Measurements from ENCODE around the gene FAM168A. TPM values are rescaled to one million over a fixed set of nuclear protein-coding genes. Genes with fewer than 3 reads are reported as not detected.
A peak's percentile ranks its signal among the peaks of the same experiment; 100 is the strongest.

Gene FAM168A
- total RNA-seq, 2 donors from 2014 or later = 30.9 to 40.8 TPM

- no peak overlapping the region for H3K27ac ChIP-seq
- H3K9me3 ChIP-seq = no peaks in the 10 kb centered on the region
- TF ChIP-seq, protein P1, sequence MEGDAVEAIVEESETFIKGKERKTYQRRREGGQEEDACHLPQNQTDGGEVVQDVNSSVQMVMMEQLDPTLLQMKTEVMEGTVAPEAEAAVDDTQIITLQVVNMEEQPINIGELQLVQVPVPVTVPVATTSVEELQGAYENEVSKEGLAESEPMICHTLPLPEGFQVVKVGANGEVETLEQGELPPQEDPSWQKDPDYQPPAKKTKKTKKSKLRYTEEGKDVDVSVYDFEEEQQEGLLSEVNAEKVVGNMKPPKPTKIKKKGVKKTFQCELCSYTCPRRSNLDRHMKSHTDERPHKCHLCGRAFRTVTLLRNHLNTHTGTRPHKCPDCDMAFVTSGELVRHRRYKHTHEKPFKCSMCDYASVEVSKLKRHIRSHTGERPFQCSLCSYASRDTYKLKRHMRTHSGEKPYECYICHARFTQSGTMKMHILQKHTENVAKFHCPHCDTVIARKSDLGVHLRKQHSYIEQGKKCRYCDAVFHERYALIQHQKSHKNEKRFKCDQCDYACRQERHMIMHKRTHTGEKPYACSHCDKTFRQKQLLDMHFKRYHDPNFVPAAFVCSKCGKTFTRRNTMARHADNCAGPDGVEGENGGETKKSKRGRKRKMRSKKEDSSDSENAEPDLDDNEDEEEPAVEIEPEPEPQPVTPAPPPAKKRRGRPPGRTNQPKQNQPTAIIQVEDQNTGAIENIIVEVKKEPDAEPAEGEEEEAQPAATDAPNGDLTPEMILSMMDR (IDR thresholded peaks at IDR 0.05) = no peak
- H3K4me3 ChIP-seq = no peak overlapping the region
- peaks cover 0 to 29% of the 10 kb centered on the region in 2 donors for H3K4me1 ChIP-seq
- no peak for DNase-seq (ENCODE audit: low spot score)
- H3K27me3 ChIP-seq = no peaks in the 10 kb centered on the region
- no peaks in the 10 kb centered on the region for H3K36me3 ChIP-seq
Observed at GRCh38 chr11:73530109-73530508, 67.8 kb downstream of the FAM168A start.

GRCh38 chr11:73529204-73529530, 68.7 kb downstream of the FAM168A start:
- H3K9me3 ChIP-seq = no peaks in the 10 kb centered on the region
- TF ChIP-seq, protein P1 (IDR thresholded peaks at IDR 0.05) = no peak
- peaks cover 0 to 29% of the 10 kb centered on the region in 2 donors for H3K4me1 ChIP-seq
- no peak for DNase-seq (ENCODE audit: low spot score)
- H3K27ac ChIP-seq = no peak overlapping the region
- H3K4me3 ChIP-seq = no peak overlapping the region
- H3K36me3 ChIP-seq = no peaks in the 10 kb centered on the region
- no peaks in the 10 kb centered on the region for H3K27me3 ChIP-seq

- TF ChIP-seq, protein P1 (IDR thresholded peaks at IDR 0.05) = no peak
- no peaks in the 10 kb centered on the region for H3K27me3 ChIP-seq
- peak overlapping the region in 1 of 2 donors; percentile 30 for H3K4me3 ChIP-seq
- H3K9me3 ChIP-seq = no peaks in the 10 kb centered on the region
- no peak for DNase-seq (ENCODE audit: low spot score)
- H3K4me1 ChIP-seq = peaks cover 0 to 29% of the 10 kb centered on the region in 2 donors
- no peaks in the 10 kb centered on the region for H3K36me3 ChIP-seq
- H3K27ac ChIP-seq = peak overlapping the region; percentile 34 to 43
Observed at GRCh38 chr11:73528483-73529203, 69.3 kb downstream of the FAM168A start.

DNA sequence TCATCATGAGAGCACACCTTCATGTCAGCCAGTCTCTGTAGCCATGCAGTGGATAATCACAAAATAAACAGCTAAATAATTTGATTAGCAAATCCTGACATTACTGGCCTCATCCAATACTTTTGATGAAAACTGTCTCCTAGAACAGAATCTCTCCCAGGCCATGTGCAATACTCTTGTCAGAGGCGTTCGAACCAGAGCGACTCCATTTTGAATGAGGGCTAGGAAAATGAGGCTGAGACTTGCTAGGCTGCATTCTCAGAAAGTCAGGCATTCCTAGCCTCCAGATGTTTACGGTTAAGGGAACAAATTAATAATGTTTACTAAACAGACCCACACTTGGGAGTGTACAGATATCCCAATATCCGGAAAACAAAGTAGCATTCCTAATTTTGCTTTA, 69.9 kb downstream of the FAM168A start:
- H3K36me3 ChIP-seq = no peaks in the 10 kb centered on the region
- H3K9me3 ChIP-seq = no peaks in the 10 kb centered on the region
- H3K27ac ChIP-seq = no peak overlapping the region
- TF ChIP-seq, protein P1 (IDR thresholded peaks at IDR 0.05) = no peak
- H3K4me3 ChIP-seq = no peak overlapping the region
- no peak for DNase-seq (ENCODE audit: low spot score)
- peaks cover 0 to 29% of the 10 kb centered on the region in 2 donors for H3K4me1 ChIP-seq
- no peaks in the 10 kb centered on the region for H3K27me3 ChIP-seq

DNA sequence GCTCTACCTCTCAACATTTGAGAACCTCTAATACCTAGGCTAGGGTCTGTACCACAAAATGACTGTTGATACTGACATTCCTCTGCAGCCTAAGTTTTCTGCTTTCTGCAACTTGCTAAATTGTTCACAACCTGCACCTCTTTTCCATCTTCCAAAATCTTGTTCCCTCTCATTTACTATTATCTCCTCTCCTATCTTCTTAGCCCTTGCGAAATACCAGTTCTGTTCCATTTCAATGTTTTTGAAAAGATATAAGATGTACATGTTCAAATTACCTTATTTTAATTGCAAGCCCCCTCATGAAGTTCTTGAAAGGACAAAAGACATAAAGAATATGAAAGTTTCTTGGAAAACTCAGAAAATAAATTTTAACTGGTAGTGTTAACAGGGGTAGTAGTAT, 72.3 kb downstream of the FAM168A start:
- TF ChIP-seq, protein P1 (IDR thresholded peaks at IDR 0.05) = no peak
- Histone ChIP-seq H3K9me3 (no peaks in the 10 kb centered on the region), H3K4me3 (no peak overlapping the region), H3K27ac (no peak overlapping the region), H3K27me3 (no peaks in the 10 kb centered on the region), H3K36me3 (no peaks in the 10 kb centered on the region), H3K4me1 (peaks cover 0 to 29% of the 10 kb centered on the region in 2 donors)
- no peak for DNase-seq (ENCODE audit: low spot score)

DNA sequence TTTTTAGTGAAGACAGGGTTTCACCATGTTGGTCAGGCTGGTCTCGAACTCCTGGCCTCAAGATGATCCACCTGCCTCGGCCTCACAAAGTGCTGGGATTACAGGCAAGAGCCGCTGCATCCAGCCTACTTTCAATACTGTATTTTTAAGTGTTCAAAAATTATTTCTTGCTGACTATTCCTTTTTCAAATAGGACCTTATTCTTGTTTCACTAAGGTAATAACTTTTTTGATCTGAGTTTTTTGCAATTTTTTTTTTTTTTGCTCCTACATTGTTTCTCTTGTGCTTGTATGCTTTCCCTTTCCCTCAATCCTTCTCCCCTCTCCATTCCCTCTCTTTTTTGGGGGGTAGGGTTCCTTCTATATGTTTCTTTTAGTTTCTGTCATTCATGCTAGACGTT, 73.1 kb downstream of the FAM168A start:
- no peak overlapping the region for H3K27ac ChIP-seq
- H3K36me3 ChIP-seq = no peaks in the 10 kb centered on the region
- no peak overlapping the region for H3K4me3 ChIP-seq
- peaks cover 0 to 29% of the 10 kb centered on the region in 2 donors for H3K4me1 ChIP-seq
- TF ChIP-seq, protein P1 (IDR thresholded peaks at IDR 0.05) = no peak
- no peak for DNase-seq (ENCODE audit: low spot score)
- H3K27me3 ChIP-seq = no peaks in the 10 kb centered on the region
- H3K9me3 ChIP-seq = no peaks in the 10 kb centered on the region
